Subcutaneous adipose tissue (tissue), 4 donors: ENCODE data around the gene PCDHA1. TPM values are rescaled to one million over a fixed set of nuclear protein-coding genes. Genes with fewer than 3 reads are reported as not detected.

Experiments
- CTCF ChIP-seq: fragments of 450-650 bp; IDR thresholded peaks from one replicate; pipeline ENCODE4 v1.5.1; 2016; ENCODE audit warnings: low read depth, mild to moderate bottlenecking, control low read depth, antibody characterized with exemption, moderate library complexity
- total RNA-seq, 4 donors: library from RNA; depleted of rRNA; stranded (reverse); fragments of >200 nt; gene quantifications; one replicate each; pipeline ENCODE4 v1.1.0, GENCODE V29; 2016

The PCDHA1 gene
- total RNA-seq = not detected

- TF ChIP-seq CTCF = no peak
These were observed at the start of gene PCDHA1 for GRCh38 chr5:140785905-140786686. PCDHA1 (plus strand) TSS chr5:140786140.

DNA sequence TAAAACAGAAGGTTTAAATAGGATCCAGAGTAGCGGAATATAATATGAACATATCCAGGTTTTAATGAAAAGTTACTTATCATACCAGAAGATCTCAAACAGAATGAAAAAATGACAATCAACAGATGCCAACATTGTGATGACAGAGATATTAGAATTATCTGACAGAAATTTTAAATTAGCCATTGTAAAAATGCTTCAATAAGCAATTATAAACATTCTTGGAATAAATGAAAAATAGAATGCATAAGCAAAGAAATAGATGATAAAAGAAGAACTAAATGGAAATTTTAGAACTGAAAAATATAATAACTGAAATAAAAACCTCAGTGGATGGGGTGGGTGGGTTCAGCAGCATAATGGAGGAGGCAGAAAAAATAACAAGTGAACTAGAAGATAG is 48.5 kb upstream of the PCDHA1 start:
- TF ChIP-seq CTCF = no peak

- no peak for TF ChIP-seq CTCF
These were observed 44.0 kb upstream of the PCDHA1 start for GRCh38 chr5:140741967-140742366.

- TF ChIP-seq CTCF = no peak
These were observed 32.4 kb upstream of the PCDHA1 start for GRCh38 chr5:140753561-140753960.

- no peak for TF ChIP-seq CTCF
These were observed 21.6 kb upstream of the PCDHA1 start for GRCh38 chr5:140764177-140764973.

- TF ChIP-seq CTCF = no peak
These were observed 18.5 kb upstream of the PCDHA1 start for GRCh38 chr5:140767444-140767843.

GRCh38 chr5:140780512-140780911 is 5.4 kb upstream of the PCDHA1 start:
- no peak for TF ChIP-seq CTCF
